Mammary microvascular endothelial cell (primary cell): ENCODE results near the gene TNFRSF1A. TPM values are rescaled to one million over a fixed set of nuclear protein-coding genes. Genes with fewer than 3 reads are reported as not detected.

Source experiments
- total RNA-seq: library from RNA; depleted of rRNA; stranded (reverse); fragments of >200 nt; gene quantifications from 2 replicates; pipeline ENCODE4 v1.2.3, GENCODE V29; 2015

The TNFRSF1A gene
- total RNA-seq = 119 and 124 TPM in 2 replicates

GRCh38 chr12:6341417-6342139 lies at the start of gene TNFRSF1A:
Gene TNFRSF1A, minus strand, starts transcription at chr12:6342076. Its CDS starts 262 bp downstream, at chr12:6341814.

GRCh38 chr12:6383572-6384498 lies 42.0 kb upstream of the TNFRSF1A start, which contains the start of gene LTBR:
Gene LTBR, plus strand, starts transcription at chr12:6384162. Its CDS starts 197 bp downstream, at chr12:6384359.

GRCh38 chr12:6375269-6376078 lies 33.6 kb upstream of the TNFRSF1A start, which contains the start of gene SCNN1A:
Gene SCNN1A, minus strand, starts transcription at chr12:6375563. Its CDS starts 780 bp downstream, at chr12:6374783.

Other genes starting within 250 kb of the TNFRSF1A start
- gene VWF, start 217.4 kb downstream of the TNFRSF1A start, total RNA-seq = 768 and 837 TPM in 2 replicates
- 797 and 853 TPM in 2 replicates for gene CD9, start 141.7 kb downstream of the TNFRSF1A start, total RNA-seq
- gene PLEKHG6, start 31.4 kb downstream of the TNFRSF1A start, total RNA-seq = 0.10 TPM in 1 of 2 replicates, not detected in the other
- 0.87 TPM in 1 of 2 replicates, not detected in the other for gene SCNN1A, start 33.5 kb upstream of the TNFRSF1A start, total RNA-seq
- gene LTBR, start 42.1 kb upstream of the TNFRSF1A start, total RNA-seq = 124 and 135 TPM in 2 replicates
- gene CD27, start 102.9 kb upstream of the TNFRSF1A start, total RNA-seq = not detected in 2 replicates
- 11.3 and 17.1 TPM in 2 replicates for gene TAPBPL, start 110.0 kb upstream of the TNFRSF1A start, total RNA-seq
- 3.8 and 5.5 TPM in 2 replicates for gene VAMP1, start 128.6 kb upstream of the TNFRSF1A start, total RNA-seq
- gene MRPL51, start 151.2 kb upstream of the TNFRSF1A start, total RNA-seq = 121 and 125 TPM in 2 replicates
- 115 and 480 TPM in 2 replicates for gene NCAPD2, start 152.0 kb upstream of the TNFRSF1A start, total RNA-seq
- 5,926 and 6,362 TPM in 2 replicates for gene GAPDH, start 192.4 kb upstream of the TNFRSF1A start, total RNA-seq
- 17.0 and 17.5 TPM in 2 replicates for gene IFFO1, start 214.0 kb upstream of the TNFRSF1A start, total RNA-seq
- gene NOP2, start 226.2 kb upstream of the TNFRSF1A start, total RNA-seq = 37.8 and 44.9 TPM in 2 replicates